HepG2 (cell line): ENCODE results near the gene GLB1L. TPM values are rescaled to one million over a fixed set of nuclear protein-coding genes. Genes with fewer than 3 reads are reported as not detected.

Experiments
- AHDC1 ChIP-seq: sonication (generic); formaldehyde crosslinking; IDR thresholded peaks from 2 replicates; pipeline ENCODE4 v1.5.1; 2020; ENCODE audit warnings: mild to moderate bottlenecking, missing genetic modification reagents, borderline replicate concordance
- BORCS8-MEF2B ChIP-seq: sonication (generic); formaldehyde crosslinking; IDR thresholded peaks from 2 replicates; pipeline ENCODE4 v1.8.0; 2022; ENCODE audit warnings: mild to moderate bottlenecking, missing genetic modification reagents
- FOXO4 ChIP-seq: sonication (generic); formaldehyde crosslinking; conservative IDR thresholded peaks from 2 replicates; pipeline ENCODE4 v1.8.1; 2023; ENCODE audit warnings: missing genetic modification reagents
- MXD3 ChIP-seq: IDR thresholded peaks from 2 replicates; pipeline ENCODE4 v1.6.1; 2016; ENCODE audit warnings: mild to moderate bottlenecking, missing biosample characterization, missing genetic modification reagents
- TCF7 ChIP-seq: sonication (generic); IDR thresholded peaks from 2 replicates; pipeline ENCODE4 v1.6.1; 2016; ENCODE audit warnings: antibody characterized with exemption, low read depth
- TFDP1 ChIP-seq: IDR thresholded peaks from 2 replicates; pipeline ENCODE4 v1.6.1; 2016; ENCODE audit warnings: missing compliant biosample characterization, missing genetic modification reagents, borderline replicate concordance
- THAP11 ChIP-seq: IDR thresholded peaks from 2 replicates; pipeline ENCODE4 v1.6.1; 2016; ENCODE audit warnings: missing biosample characterization, missing genetic modification reagents
- ZKSCAN8 ChIP-seq: IDR thresholded peaks from 2 replicates; pipeline ENCODE4 v1.6.1; 2016; ENCODE audit warnings: borderline replicate concordance, missing genetic modification reagents, missing compliant biosample characterization
- ZMAT5 ChIP-seq: sonication (generic); formaldehyde crosslinking; IDR thresholded peaks from 2 replicates; pipeline ENCODE4 v1.5.0; 2020; ENCODE audit warnings: mild to moderate bottlenecking, low read depth, missing genetic modification reagents, borderline replicate concordance
- ZNF232 ChIP-seq: sonication (generic); formaldehyde crosslinking; IDR thresholded peaks from 2 replicates; pipeline ENCODE4 v1.4.0; 2020; ENCODE audit warnings: missing genetic modification reagents, borderline replicate concordance
- ZNF382 ChIP-seq: sonication (generic); formaldehyde crosslinking; IDR thresholded peaks from 2 replicates; pipeline ENCODE4 v1.5.0; 2020; ENCODE audit warnings: missing genetic modification reagents, mild to moderate bottlenecking, borderline replicate concordance
- ZNF430 ChIP-seq: sonication (generic); formaldehyde crosslinking; IDR thresholded peaks from 2 replicates; pipeline ENCODE4 v1.9.0; 2021; ENCODE audit warnings: mild to moderate bottlenecking, missing genetic modification reagents
- ZNF652 ChIP-seq: IDR thresholded peaks from 2 replicates; pipeline ENCODE4 v1.6.1; 2016; ENCODE audit warnings: low read depth, borderline replicate concordance
- polyA plus RNA-seq, 8 experiments: library from polyadenylated mRNA; depleted of rRNA in 3 of 8; stranded (reverse) in 7 of 8; unstranded in 1 of 8; fragments of >200 nt; fragmentation: Illumina TruSeq in 4 of 8; extraction: Trizol in 4 of 8; gene quantifications; 2 replicates each; pipeline versions ENCODE4 v1.2.1 to v1.2.3, GENCODE V29; 2011 to 2016; ENCODE audit warnings: low read depth in 4 of 8, missing spikeins in 1 of 8, mixed read lengths in 1 of 8; ENCODE audit not compliant: insufficient read depth in 1 of 8
- total RNA-seq, 5 experiments: library from RNA; depleted of rRNA; stranded (reverse); fragments of >200 nt; fragmentation: Illumina TruSeq; extraction: Trizol; gene quantifications; 2 replicates each; pipeline ENCODE4 v1.2.3, GENCODE V29; 2016; ENCODE audit warnings: low read depth in 1 of 5

GLB1L gene
- total and polyA plus RNA-seq, 2 of the 13 experiments (the other 11 are each of a cell fraction or from before 2014, with no cell fraction given), result 6.8 to 7.3 TPM

- TF ChIP-seq FOXO4 (CRISPR knock-in tag) (no peak), ZKSCAN8 (no peak), ZNF232 (CRISPR knock-in tag) (no peak), AHDC1 (CRISPR knock-in tag) (0 out of 2 replicates have a peak, but pooled peaks have one; percentile 9), THAP11 (no peak), BORCS8-MEF2B (CRISPR knock-in tag) (no peak), TCF7 (no peak), TFDP1 (CRISPR knock-in tag) (no peak), MXD3 (CRISPR knock-in tag) (no peak), ZNF382 (CRISPR knock-in tag) (no peak), ZNF430 (CRISPR knock-in tag) (0 out of 2 replicates have a peak, but pooled peaks have one; percentile 49), ZNF652 (CRISPR knock-in tag) (no peak), ZMAT5 (CRISPR knock-in tag) (no peak)
These were observed 39.3 kb downstream of the GLB1L start (continued) for GRCh38 chr2:219205981-219206327.
